ENCODE results near the gene RTN4.

GRCh38 chr2:55012672-55013484, 37.4 kb downstream of the RTN4 start:
- TF ChIP-seq EZH2phosphoT487 (IDR thresholded peaks at IDR 0.05; ENCODE audit: low read depth, severe bottlenecking, unreplicated experiment) (no peak), CTCF (IDR thresholded peaks at IDR 0.05; ENCODE audit: poor library complexity) (no peak)
